Ascending aorta (tissue), 2 donors: ENCODE data around the gene POLR1B. TPM values are rescaled to one million over a fixed set of nuclear protein-coding genes. Genes with fewer than 3 reads are reported as not detected.
A peak's percentile ranks its signal among the peaks of the same experiment; 100 is the strongest.
"Not testable (repeated sequence)": the region's sequence is repeated elsewhere in the genome, so short reads cannot be mapped to it uniquely, and the experiment has no call there.

ENCODE experiments used
- DNase-seq, 2 donors: peaks; one replicate each; pipeline ENCODE4 v3.0.0-alpha.2; 2019; ENCODE audit warnings: low spot score in 2 of 2
- H3K27ac ChIP-seq, 2 donors: fragments of 200-600 bp; sonication (generic); one replicate each; pipeline ENCODE4 v1.5.1; 2016 to 2017; ENCODE audit warnings: mild to moderate bottlenecking in 1 of 2
- H3K27me3 ChIP-seq: fragments of 200-600 bp; sonication (generic); one replicate; pipeline ENCODE4 v1.5.1; 2017
- H3K36me3 ChIP-seq, 2 donors: fragments of 200-600 bp; sonication (generic); one replicate each; pipeline ENCODE4 v1.5.1; 2016
- H3K4me1 ChIP-seq, 2 donors: fragments of 200-600 bp; sonication (generic); one replicate each; pipeline ENCODE4 v1.5.1; 2016 to 2017; ENCODE audit warnings: mild to moderate bottlenecking in 1 of 2
- H3K4me3 ChIP-seq, 2 donors: fragments of 200-600 bp; sonication (generic); one replicate each; pipeline ENCODE4 v1.5.1; 2016 to 2017; ENCODE audit warnings: mild to moderate bottlenecking in 1 of 2
- H3K9me3 ChIP-seq, 2 donors: fragments of 200-600 bp; sonication (generic); one replicate each; pipeline ENCODE4 v1.5.1; 2016
- intact Hi-C: fragments of 100-400 bp; cut with DNase I; formaldehyde crosslinking; loops from one replicate; pipeline ENCODE4 v1.15.1; 2023
- total RNA-seq: library from RNA; depleted of rRNA; stranded (reverse); fragments of >200 nt; gene quantifications from one replicate; pipeline ENCODE4 v1.1.0, GENCODE V29; 2016
- TF ChIP-seq, protein P1 (sequence below), 3 experiments: fragments of 200-600 bp in 2 of 3; fragments of 450-650 bp in 1 of 3; sonication (generic) in 2 of 3; IDR thresholded peaks; one replicate each; pipeline ENCODE4 v1.5.1; 2016 to 2019; ENCODE audit warnings: antibody characterized with exemption in 3 of 3, mild to moderate bottlenecking in 1 of 3, moderate library complexity in 1 of 3

Gene POLR1B
- total RNA-seq, result 3.6 TPM

DNA sequence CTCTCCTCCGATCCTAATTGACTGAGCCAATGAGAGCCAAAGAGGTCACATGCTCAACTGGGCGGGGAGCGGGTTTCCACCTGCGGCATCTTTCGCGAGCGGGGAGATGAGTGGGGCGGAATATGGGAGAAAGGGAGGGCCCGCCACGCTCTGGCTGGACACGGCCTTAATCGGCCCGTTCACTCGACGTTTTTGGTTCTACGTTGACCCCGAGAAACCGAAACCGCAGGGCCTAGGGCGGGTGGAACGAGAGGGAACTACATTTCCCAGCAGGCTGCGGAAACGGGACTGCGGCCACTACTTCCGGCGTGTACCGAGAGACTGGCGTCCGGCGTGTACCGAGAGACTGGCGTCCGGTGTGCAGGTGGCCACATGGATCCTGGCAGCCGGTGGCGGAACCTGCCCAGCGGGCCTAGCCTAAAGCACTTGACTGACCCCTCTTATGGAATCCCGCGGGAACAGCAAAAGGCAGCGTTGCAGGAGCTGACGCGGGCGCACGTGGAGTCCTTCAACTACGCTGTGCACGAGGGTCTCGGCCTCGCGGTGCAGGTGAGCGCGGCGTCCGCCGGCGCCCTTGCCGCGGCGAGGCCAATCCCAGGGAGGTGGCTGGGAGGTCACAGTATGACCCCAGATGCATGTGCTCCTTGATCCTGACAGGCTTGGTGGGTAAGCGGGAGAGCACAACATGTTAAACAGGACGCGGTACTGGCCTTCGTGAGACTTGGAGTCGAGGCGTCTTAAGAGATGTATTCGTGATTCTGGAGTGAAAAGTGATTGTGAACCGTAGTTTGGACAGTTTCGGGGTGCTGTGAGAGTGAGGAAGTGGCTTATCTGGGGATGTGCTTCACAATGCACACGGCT is at the start of gene POLR1B:
TSS of gene POLR1B (plus strand) at position 343 of the 861 bp plus-strand sequence. CDS start at position 373, 30 bp downstream.
- peaks cover 3 to 11% of the 10 kb centered on the region in 2 donors for H3K4me1 ChIP-seq
- peaks cover under 1 to 5% of the 10 kb centered on the region in 2 donors for H3K36me3 ChIP-seq
- H3K27me3 ChIP-seq, result no peaks in the 10 kb centered on the region
- H3K27ac ChIP-seq, result peak within 1 kb of the TSS; percentile 91 to 93
- TF ChIP-seq, protein P1, sequence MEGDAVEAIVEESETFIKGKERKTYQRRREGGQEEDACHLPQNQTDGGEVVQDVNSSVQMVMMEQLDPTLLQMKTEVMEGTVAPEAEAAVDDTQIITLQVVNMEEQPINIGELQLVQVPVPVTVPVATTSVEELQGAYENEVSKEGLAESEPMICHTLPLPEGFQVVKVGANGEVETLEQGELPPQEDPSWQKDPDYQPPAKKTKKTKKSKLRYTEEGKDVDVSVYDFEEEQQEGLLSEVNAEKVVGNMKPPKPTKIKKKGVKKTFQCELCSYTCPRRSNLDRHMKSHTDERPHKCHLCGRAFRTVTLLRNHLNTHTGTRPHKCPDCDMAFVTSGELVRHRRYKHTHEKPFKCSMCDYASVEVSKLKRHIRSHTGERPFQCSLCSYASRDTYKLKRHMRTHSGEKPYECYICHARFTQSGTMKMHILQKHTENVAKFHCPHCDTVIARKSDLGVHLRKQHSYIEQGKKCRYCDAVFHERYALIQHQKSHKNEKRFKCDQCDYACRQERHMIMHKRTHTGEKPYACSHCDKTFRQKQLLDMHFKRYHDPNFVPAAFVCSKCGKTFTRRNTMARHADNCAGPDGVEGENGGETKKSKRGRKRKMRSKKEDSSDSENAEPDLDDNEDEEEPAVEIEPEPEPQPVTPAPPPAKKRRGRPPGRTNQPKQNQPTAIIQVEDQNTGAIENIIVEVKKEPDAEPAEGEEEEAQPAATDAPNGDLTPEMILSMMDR (IDR thresholded peaks at IDR 0.05), result no peak
- peak; percentile 19 to 90 for DNase-seq
- H3K9me3 ChIP-seq, result no peaks in the 10 kb centered on the region
- intact Hi-C loops, result loop anchor here (1.0 kb wide), 3 partner anchors 42 to 103 kb away; partner anchors contain the start of genes CHCHD5 and SLC20A1
- H3K4me3 ChIP-seq, result peak within 1 kb of the TSS; percentile 86

DNA sequence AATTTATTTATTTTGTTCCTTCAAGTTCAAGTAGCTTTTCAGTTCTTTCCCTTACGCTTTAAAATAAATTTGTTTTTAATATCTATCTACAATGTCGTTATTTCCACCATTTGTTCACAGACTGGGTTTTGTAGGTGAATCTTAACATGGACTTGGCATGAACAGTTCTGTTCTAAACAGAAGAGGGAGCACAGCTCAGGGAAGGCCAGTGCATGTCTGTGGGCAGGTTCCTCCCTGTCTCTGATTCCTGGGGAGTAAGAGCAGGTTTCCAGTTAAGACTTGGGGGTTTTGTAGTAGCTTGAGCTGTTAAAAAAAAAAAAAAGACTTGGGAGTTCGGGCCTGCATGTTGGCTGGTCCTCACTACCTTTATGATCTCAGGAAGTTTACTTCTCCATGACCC is 49.2 kb upstream of the POLR1B start:
- no peak overlapping the region for H3K4me3 ChIP-seq
- no peaks in the 10 kb centered on the region for H3K9me3 ChIP-seq
- intact Hi-C loops, result no loop called here
- H3K4me1 ChIP-seq, result no peaks in the 10 kb centered on the region
- H3K27me3 ChIP-seq, result no peaks in the 10 kb centered on the region
- DNase-seq, result no peak
- peaks cover 0 to 14% of the 10 kb centered on the region in 2 donors for H3K36me3 ChIP-seq
- H3K27ac ChIP-seq, result no peak overlapping the region
- TF ChIP-seq, protein P1 (IDR thresholded peaks at IDR 0.05), result no peak

DNA sequence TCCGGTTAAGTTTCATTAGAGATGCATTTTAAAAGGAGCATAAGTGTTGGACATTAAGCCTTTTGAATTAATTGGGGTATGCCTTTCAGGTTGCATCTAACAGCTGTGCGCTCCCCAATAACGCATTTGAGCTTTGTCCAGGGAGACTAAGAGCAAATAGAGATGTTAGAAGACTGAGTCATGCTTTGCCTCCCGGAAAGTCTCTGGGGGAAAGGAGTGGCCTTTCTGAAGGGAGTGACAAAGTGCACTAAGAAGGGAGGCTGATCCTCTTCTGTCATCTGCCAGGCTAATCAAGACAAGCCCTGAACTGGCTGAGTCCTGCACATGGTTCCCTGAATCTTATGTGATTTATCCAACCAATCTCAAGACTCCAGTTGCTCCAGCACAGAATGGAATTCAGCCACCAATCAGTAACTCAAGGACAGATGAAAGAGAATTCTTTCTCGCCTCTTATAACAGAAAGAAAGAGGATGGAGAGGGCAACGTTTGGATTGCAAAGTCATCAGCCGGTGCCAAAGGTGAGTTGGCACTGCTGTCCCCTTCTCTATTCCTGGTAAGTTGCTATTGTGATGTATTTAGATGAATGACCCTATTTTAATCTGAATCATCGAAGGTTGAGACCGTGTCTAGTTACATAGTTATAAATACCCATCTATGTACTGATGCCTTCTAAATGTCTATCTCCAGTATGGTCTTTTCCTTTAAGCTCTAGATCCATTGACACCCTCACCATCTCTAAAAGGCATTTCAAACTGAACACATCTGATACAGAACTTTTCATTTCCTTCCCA is 48.2 kb upstream of the POLR1B start:
- no peaks in the 10 kb centered on the region for H3K9me3 ChIP-seq
- intact Hi-C loops, result no loop called here
- TF ChIP-seq, protein P1 (IDR thresholded peaks at IDR 0.05), result no peak
- H3K4me1 ChIP-seq, result no peaks in the 10 kb centered on the region
- no peak overlapping the region for H3K4me3 ChIP-seq
- no peak overlapping the region for H3K27ac ChIP-seq
- no peaks in the 10 kb centered on the region for H3K27me3 ChIP-seq
- peaks cover 0 to 14% of the 10 kb centered on the region in 2 donors for H3K36me3 ChIP-seq
- DNase-seq, result no peak

DNA sequence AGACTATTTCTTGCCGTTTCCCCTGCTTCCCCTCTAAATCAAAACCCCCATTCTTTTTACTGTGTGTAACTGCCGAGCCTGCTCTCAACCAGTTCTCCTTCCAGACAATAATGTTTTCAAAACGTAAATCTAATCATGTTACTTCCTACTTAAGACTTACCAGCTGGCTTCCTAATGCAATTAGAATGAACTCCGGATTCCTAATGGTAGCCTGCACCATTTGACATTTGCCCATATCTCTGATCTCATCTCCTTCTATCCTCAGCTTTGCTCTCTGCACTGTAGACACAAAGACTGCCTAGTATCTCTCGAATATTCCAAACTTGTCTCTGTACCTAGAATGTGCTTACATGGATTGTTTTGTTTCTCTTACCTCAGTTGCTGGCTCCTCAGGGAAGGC is 47.4 kb upstream of the POLR1B start:
- TF ChIP-seq, protein P1 (IDR thresholded peaks at IDR 0.05), result no peak
- Histone ChIP-seq H3K4me3 (no peak overlapping the region), H3K27ac (no peak overlapping the region), H3K27me3 (no peaks in the 10 kb centered on the region), H3K4me1 (no peaks in the 10 kb centered on the region), H3K9me3 (no peaks in the 10 kb centered on the region), H3K36me3 (peaks cover 0 to 14% of the 10 kb centered on the region in 2 donors)
- DNase-seq, result no peak
- intact Hi-C loops, result no loop called here

DNA sequence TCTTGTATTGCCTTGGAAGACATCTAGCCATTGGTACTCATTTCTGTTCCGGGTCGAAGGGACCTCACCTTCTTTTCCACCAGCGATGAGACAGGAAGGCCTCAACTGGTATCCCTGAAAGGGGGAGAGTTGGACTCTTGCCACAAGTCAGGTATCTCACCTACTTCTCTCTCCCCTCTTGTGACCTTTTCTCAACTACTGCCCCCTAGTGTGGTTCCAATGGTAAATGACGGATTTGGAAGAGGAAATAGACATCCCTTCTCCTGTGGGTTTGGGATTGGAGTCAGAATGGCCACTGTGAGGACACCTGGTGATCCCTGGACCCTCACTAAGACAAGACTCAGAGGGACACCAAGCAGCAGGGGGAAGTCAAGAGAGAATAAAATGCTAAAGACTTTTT is 46.4 kb upstream of the POLR1B start:
- H3K4me3 ChIP-seq, H3K27ac ChIP-seq, intact Hi-C loops, DNase-seq, H3K4me1 ChIP-seq, H3K27me3 ChIP-seq, H3K9me3 ChIP-seq: not testable (repeated sequence)
- H3K36me3 ChIP-seq, result peaks cover 0 to 14% of the 10 kb centered on the region in 2 donors
